ENCODE measurements around the gene ZFR2.

DNA sequence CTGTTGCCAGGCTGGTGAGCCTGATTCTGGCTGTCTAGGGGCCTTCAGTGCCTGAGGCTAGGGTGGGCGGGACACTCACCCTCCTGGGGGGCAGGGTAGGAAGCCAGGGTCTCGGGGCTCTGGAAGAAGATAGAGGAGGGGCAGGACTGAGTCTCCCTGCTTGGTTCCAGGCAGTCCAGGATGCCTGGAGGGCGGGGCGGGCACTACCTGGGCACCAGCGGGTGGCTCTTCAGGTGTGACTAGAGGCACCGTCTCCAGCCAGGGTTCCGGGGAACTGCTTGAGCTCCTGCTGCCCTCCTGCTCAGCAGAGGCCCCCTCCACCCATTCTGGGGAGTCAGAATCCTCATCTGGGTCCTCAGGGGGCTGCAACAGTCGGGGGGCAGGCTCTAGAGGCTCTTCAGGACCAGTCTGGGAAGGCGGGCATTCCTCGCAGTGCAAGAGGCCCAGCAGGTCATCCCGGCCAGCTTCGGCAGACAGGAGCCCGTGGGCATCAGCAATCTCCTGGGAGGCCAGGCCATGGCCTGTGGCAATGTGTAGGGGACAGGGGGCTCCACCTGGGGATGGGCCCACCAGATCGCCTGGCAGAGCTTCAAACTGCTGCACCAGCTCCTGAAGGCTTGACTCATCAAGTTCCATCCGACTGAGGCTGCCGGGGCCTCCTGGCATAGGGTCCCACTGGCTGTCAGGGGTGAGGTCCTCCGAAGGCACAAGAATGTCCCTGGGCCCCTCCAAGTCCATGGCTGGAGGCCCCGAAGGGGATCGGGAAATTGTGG lies 109.2 kb downstream of the ZFR2 start:
- TF ChIP-seq, protein P1, sequence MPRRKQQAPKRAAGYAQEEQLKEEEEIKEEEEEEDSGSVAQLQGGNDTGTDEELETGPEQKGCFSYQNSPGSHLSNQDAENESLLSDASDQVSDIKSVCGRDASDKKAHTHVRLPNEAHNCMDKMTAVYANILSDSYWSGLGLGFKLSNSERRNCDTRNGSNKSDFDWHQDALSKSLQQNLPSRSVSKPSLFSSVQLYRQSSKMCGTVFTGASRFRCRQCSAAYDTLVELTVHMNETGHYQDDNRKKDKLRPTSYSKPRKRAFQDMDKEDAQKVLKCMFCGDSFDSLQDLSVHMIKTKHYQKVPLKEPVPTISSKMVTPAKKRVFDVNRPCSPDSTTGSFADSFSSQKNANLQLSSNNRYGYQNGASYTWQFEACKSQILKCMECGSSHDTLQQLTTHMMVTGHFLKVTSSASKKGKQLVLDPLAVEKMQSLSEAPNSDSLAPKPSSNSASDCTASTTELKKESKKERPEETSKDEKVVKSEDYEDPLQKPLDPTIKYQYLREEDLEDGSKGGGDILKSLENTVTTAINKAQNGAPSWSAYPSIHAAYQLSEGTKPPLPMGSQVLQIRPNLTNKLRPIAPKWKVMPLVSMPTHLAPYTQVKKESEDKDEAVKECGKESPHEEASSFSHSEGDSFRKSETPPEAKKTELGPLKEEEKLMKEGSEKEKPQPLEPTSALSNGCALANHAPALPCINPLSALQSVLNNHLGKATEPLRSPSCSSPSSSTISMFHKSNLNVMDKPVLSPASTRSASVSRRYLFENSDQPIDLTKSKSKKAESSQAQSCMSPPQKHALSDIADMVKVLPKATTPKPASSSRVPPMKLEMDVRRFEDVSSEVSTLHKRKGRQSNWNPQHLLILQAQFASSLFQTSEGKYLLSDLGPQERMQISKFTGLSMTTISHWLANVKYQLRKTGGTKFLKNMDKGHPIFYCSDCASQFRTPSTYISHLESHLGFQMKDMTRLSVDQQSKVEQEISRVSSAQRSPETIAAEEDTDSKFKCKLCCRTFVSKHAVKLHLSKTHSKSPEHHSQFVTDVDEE (CRISPR knock-in tag; IDR thresholded peaks at IDR 0.05): no peak
- TF ChIP-seq ARNTL (CRISPR knock-in tag; IDR thresholded peaks at IDR 0.05; ENCODE audit: borderline replicate concordance, low read depth) (no peak), ZC3H10 (CRISPR knock-in tag; IDR thresholded peaks at IDR 0.05) (no peak), BACH2 (CRISPR knock-in tag; IDR thresholded peaks at IDR 0.05; ENCODE audit: borderline replicate concordance) (no peak), CSDC2 (CRISPR knock-in tag; IDR thresholded peaks at IDR 0.05) (no peak)

Measured in SK-N-SH treated with all-trans-retinoic acid at 6 μM for 48 hours (cell line).